RWPE2 (cell line): ENCODE measurements around the gene RASGEF1C.

ENCODE experiments used
- ATAC-seq: fragments of 200-7000 bp; cut with Tn5 transposase; 3 replicates; pipeline ENCODE4 v1.9.1; 2021; ENCODE audit warnings: low read depth
- DNase-seq: peaks from one replicate; pipeline ENCODE4 v3.0.0-alpha.2; 2020; ENCODE audit warnings: low spot score
- H3K27ac ChIP-seq: fragments of 450-650 bp; 2 replicates; pipeline ENCODE4 v1.5.1; 2017; ENCODE audit warnings: mild to moderate bottlenecking; ENCODE audit not compliant: poor library complexity, severe bottlenecking
- H3K27me3 ChIP-seq: fragments of 250-450 bp; sonication (Bioruptor Pico); 2 replicates; pipeline ENCODE4 v1.5.1; 2021; ENCODE audit warnings: mild to moderate bottlenecking, moderate library complexity; ENCODE audit not compliant: insufficient read depth, poor library complexity, severe bottlenecking
- H3K36me3 ChIP-seq: fragments of 250-450 bp; sonication (Bioruptor Pico); 2 replicates; pipeline ENCODE4 v1.5.1; 2020; ENCODE audit warnings: low read depth, mild to moderate bottlenecking, moderate library complexity
- H3K4me1 ChIP-seq: fragments of 250-450 bp; sonication (Bioruptor Pico); 2 replicates; pipeline ENCODE4 v1.5.1; 2021; ENCODE audit warnings: mild to moderate bottlenecking, moderate library complexity; ENCODE audit not compliant: insufficient read depth, poor library complexity, severe bottlenecking
- H3K4me3 ChIP-seq: fragments of 250-450 bp; sonication (Bioruptor Pico); 2 replicates; pipeline ENCODE4 v1.5.1; 2021; ENCODE audit warnings: mild to moderate bottlenecking, moderate library complexity; ENCODE audit not compliant: severe bottlenecking
- H3K9me3 ChIP-seq: fragments of 250-450 bp; sonication (Bioruptor Pico); 2 replicates; pipeline ENCODE4 v1.5.1; 2021; ENCODE audit warnings: mild to moderate bottlenecking, moderate library complexity; ENCODE audit not compliant: severe bottlenecking
- CTCF ChIP-seq: fragments of 450-650 bp; IDR thresholded peaks from one replicate; pipeline ENCODE4 v1.5.1; 2017; ENCODE audit warnings: mild to moderate bottlenecking, moderate library complexity; ENCODE audit not compliant: poor library complexity, severe bottlenecking

The RASGEF1C gene

DNA sequence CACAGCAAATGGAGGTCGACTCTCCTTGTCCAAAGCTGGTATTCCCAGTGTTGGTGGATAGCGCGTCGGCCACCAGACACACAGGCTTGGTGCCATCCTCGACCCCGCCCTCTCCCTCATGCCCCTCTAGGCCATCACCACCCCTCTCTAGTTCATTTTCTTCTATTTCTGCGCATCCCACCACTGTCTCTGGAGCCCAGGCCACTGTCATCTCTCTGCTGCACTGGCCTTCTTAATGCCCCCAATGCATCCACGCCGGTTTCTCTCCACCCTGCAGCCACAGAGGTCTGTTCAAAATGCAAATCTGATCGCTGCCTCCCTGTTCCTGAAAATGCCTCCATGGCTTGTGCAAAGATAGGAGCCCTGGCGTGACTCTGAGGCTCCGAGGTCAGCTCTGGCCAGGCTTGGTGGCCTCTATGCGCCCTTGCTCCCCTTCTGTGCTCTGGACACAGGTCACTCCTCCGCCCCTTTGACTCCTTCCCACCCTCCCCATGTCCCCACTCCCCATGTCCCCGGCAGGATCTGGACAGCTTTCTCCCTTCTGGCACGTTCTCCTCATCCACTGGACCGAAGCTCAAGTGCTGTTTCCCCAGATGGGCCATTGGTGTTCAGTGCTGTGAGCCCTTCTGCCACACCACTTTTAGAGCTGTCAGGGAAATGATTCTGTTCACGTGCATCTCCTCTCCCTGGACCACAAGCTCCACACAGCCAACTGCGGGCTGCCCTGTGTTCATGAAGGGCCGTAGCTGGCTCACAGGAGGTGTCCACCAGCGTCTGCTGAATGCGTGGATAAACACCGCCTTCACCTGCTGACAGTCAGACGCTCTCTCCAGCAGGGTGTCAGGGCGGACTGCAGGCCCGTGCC lies 77.9 kb downstream of the RASGEF1C start:
- Histone ChIP-seq H3K4me3 (no peak overlapping the region), H3K9me3 (no peaks in the 10 kb centered on the region), H3K27me3 (peaks cover 19% of the 10 kb centered on the region), H3K4me1 (peaks cover 5% of the 10 kb centered on the region), H3K36me3 (no peaks in the 10 kb centered on the region), H3K27ac (no peak overlapping the region)
- no peak for TF ChIP-seq CTCF
- DNase-seq (no peak), ATAC-seq (no peak)

DNA sequence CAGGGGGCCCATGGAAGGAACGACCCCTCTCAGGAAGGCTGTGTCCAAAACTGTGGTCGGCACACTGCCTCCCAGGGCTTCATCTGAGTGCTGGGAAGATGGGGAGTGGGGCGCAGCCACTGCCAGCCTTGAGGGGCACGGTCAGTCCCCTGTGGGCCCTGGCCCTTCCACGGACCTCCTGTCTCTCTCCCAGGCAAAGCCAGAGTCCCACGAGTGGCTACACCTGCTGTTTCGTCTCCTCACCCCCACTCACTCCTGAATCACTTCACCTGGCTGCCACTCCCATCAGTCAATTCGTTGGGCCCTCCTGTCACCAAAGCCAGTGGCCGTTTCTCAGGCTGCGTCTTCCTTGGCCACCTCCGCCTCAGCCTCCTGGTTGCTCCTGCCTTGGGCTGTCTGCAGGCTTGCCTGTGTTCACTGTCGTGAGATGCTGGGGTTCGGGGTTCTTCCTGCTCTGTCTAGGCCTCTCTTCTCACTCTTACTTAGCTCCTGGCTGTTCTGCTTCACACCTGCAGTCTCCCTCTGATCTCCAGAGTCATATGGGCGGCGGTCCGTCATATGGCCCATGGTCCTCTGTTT lies 78.6 kb downstream of the RASGEF1C start:
- H3K9me3 ChIP-seq, result no peaks in the 10 kb centered on the region
- ATAC-seq (no peak), DNase-seq (no peak)
- no peaks in the 10 kb centered on the region for H3K36me3 ChIP-seq
- TF ChIP-seq CTCF, result no peak
- H3K27ac ChIP-seq, result no peak overlapping the region
- H3K4me1 ChIP-seq, result peaks cover 5% of the 10 kb centered on the region
- H3K4me3 ChIP-seq, result no peak overlapping the region
- H3K27me3 ChIP-seq, result peaks cover 26% of the 10 kb centered on the region

GRCh38 chr5:180129291-180130190 lies 79.5 kb downstream of the RASGEF1C start:
- Histone ChIP-seq H3K27me3 (peaks cover 33% of the 10 kb centered on the region), H3K36me3 (no peaks in the 10 kb centered on the region), H3K4me3 (no peak overlapping the region), H3K4me1 (no peaks in the 10 kb centered on the region), H3K27ac (no peak overlapping the region), H3K9me3 (no peaks in the 10 kb centered on the region)
- peak; percentile 69 for DNase-seq
- no peak for TF ChIP-seq CTCF
- no peak for ATAC-seq

DNA sequence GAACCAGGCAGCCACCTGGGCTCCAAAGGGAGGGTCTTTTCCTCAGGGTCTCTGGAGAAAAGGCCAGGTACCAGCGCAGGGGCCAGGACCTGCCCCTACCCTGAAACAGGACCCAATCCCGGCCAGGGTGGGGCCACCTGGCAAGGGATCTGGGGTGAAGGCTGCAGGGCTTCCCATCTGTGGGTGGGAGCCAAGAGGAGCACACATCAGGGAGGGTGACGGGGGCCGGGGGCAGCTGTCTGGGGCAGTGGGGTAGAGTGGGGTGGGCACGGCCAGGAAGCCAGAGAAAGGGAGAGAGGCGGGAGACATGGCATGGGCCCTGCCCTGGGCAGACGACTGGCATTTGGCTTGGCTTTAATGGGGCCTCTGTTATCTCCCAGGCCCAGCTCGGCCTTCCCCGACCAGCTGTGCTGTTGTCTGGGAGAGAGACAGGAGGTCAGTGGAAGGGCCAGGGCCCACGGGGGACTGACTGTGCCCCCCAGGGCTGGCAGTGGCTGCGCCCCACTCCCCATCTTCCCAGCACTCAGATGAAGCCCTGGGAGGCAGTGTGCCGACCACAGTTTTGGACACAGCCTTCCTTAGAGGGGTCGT lies 80.2 kb downstream of the RASGEF1C start:
- Histone ChIP-seq H3K4me3 (no peak overlapping the region), H3K4me1 (no peaks in the 10 kb centered on the region), H3K27ac (no peak overlapping the region), H3K9me3 (no peaks in the 10 kb centered on the region), H3K36me3 (no peaks in the 10 kb centered on the region), H3K27me3 (peaks cover 41% of the 10 kb centered on the region)
- TF ChIP-seq CTCF, result no peak
- DNase-seq (no peak), ATAC-seq (no peak)
